Left ventricle myocardium superior (tissue), 1 donor: ENCODE results near the gene CAMKK2. TPM values are rescaled to one million over a fixed set of nuclear protein-coding genes. Genes with fewer than 3 reads are reported as not detected.
"Not testable (repeated sequence)": the region's sequence is repeated elsewhere in the genome, so short reads cannot be mapped to it uniquely, and the experiment has no call there.

Experiments used
- ATAC-seq: fragments of 200-7000 bp; cut with Tn5 transposase; one replicate; pipeline ENCODE4 v1.9.1; 2020; ENCODE audit warnings: mild to moderate bottlenecking, moderate library complexity
- DNase-seq: peaks from one replicate; pipeline ENCODE4 v3.0.0-alpha.2; 2020
- intact Hi-C: fragments of 100-400 bp; cut with micrococcal nuclease; formaldehyde crosslinking; loops from one replicate; pipeline ENCODE4 v1.11.0; 2022
- total RNA-seq: library from RNA; stranded (reverse); fragmentation: NEBNext Ultra II Directional; extraction: Animal tissue kit (Norgen Biotek cat#: 25700); gene quantifications from one replicate; pipeline ENCODE4 v1.2.1, GENCODE V29; 2021
- donor health status: DM: no; HTN: yes; CAD: no; lungs with severe emphysema.

The CAMKK2 gene
- total RNA-seq, 1 donor from 2014 or later: 16.8 TPM

DNA sequence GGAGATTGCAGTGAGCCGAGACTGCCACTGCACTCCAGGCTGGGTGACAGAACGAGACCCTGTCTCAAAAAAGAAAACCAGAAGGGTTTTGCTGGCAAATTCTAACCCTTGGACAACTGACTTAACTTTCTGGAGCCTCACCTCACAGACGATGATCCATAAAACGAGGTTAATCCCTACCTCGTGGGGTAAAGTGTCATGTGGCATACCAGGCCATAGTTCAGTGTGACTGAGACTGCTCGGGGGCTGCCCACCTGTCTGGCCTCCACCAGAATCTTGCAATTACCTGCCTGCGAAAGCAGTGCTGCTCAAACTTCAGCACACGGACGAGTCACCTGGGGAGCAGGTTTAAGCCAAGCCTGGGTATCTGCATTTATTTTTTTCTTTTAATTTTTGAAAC lies 59.7 kb downstream of the CAMKK2 start:
- intact Hi-C loops: no loop called here
- DNase-seq (no peak), ATAC-seq (no peak)

DNA sequence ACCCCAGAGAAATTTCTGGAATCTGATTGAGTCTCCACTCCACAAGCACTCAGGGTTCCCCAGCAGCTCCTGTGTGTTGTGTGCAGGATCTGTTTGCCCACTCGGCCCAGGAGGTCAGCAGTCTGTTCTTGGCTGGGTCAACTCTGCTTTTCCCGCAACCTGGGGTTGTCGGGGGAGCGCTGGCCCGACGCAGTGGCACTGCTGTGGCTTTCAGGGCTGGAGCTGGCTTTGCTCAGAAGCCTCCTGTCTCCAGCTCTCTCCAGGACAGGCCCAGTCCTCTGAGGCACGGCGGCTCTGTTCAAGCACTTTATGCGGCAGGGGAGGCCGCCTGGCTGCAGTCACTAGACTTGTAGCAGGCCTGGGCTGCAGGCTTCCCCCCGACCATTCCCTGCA lies 62.9 kb downstream of the CAMKK2 start:
- intact Hi-C loops: no loop called here
- DNase-seq: no peak
- no peak for ATAC-seq

GRCh38 chr12:121232977-121233627 lies 63.4 kb downstream of the CAMKK2 start:
- intact Hi-C loops: no loop called here
- DNase-seq: no peak
- ATAC-seq: no peak

DNA sequence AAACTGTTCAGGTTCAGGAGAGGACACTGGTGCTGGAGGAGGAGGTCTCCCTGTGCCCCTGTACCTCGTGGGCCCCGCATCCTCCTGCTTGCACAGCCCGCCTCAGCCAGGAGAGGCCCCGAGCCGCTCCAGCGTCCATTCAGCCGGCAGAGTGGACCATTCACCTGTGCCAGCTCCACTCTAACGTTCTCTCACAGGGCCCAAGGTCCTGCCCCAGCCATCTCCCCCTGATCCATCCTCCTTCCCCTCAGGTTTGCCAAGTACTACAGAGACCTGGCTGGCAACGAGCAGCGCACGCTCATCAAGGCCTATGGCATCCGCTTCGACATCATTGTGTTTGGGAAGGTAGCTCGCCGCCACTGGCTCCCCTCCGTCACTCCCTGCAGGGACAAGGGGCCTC lies 64.3 kb downstream of the CAMKK2 start:
- no peak for ATAC-seq
- intact Hi-C loops: no loop called here
- no peak for DNase-seq

DNA sequence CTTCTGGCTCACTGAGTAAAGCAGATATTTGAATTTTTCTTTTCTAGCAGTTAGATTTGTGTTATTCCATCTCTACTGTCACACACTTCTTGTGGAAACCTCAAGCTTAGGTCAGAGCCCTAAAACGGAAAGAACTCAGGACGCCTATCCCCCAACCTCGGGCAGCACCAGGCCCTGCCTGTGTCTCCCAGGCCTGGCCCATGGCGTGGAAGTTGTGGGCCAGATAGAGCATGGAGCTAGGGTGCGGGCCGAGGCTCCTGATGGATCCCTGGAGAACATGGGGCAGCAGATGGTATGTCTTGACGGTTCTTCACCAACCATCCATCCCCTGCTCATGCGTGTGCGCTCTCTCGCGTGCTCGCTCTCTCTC lies 66.0 kb downstream of the CAMKK2 start:
- no peak for ATAC-seq
- intact Hi-C loops: no loop called here
- DNase-seq: no peak

DNA sequence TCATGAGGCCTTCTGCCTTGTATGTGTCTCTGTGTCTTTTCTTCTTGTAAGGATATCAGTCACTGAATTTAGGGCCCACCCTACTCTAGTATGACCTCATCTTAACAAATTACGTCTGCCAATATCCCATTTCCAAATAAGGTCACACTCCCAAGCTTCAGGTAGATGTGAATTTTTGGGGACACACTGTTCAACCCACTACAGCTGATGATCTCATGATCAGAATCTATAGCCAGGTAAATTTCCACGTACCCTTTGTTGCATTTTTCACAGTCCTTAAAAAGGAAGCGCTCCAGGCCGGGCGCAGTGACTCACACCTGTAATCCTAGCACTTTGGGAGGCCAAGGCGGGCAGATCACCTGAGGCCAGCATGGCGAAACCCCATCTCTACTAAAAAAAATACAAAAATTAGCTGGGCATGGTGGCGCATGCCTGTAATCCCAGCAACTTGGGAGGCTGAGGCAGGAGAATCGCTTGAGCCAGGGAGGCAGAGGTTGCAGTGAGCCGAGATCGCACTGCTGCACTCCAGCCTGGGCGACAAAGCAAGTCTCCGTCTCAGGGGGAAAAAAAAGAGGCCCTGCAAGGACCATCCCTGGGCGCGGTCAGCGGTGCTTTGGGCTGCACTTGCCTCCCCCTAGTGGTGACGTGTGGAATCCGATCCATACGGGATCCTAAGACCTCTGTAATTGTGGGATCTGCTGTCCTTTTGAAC lies 66.5 kb downstream of the CAMKK2 start:
- intact Hi-C loops: not testable (repeated sequence)
- peak; percentile 81 for DNase-seq
- ATAC-seq: peak; percentile 85

GRCh38 chr12:121228919-121229665 lies 67.4 kb downstream of the CAMKK2 start:
- no peak for ATAC-seq
- DNase-seq: no peak
- intact Hi-C loops: no loop called here

- no peak for DNase-seq
- ATAC-seq: no peak
- intact Hi-C loops: no loop called here
Observed at GRCh38 chr12:121227294-121227693, 69.2 kb downstream of the CAMKK2 start.

GRCh38 chr12:121226871-121227270 lies 69.6 kb downstream of the CAMKK2 start:
- intact Hi-C loops, ATAC-seq, DNase-seq: not testable (repeated sequence)

- no peak for DNase-seq
- ATAC-seq: no peak
- intact Hi-C loops: no loop called here
Observed at GRCh38 chr12:121226399-121226798, 70.1 kb downstream of the CAMKK2 start.

DNA sequence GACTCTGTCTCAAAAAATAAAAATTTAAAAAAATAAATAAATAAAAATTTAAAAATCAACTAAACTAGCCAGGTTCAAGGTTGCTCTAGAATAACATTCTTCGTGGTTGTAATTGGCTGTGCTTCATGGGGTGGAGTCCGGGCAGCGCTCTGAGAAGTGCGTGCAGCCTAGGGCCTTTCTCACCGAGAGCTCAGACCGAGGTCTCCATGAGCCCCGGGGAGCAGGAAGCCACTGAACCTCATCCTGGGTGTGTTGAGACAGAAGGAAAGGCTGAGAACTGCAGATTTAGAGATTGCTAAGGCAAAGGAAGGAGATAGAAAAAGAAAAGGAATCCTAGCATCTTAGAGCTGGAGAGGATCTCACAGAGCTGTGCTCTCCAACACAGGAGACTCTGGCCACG lies 71.9 kb downstream of the CAMKK2 start:
- ATAC-seq (no peak), DNase-seq (no peak)
- intact Hi-C loops: no loop called here

- intact Hi-C loops: no loop called here
- no peak for ATAC-seq
- DNase-seq: no peak
Observed at GRCh38 chr12:121223292-121224285, 72.9 kb downstream of the CAMKK2 start.

DNA sequence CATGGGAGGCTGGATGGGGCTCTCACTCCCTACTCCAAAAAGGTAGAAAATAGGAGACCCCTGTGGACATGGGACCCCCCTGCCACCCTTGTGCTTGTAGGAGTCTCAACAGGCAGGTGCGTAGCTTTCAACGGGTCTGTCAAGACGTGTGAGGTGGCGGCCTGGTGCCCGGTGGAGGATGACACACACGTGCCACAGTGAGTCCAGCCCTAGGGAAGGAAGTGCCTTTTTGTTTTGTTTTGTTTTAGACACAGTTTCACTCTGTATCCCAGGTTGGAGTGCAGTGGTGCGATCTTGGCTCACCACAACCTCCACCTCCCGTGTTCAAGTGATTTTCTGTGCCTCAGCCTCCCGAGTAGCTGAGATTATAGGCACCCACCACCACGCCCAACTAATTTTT lies 73.7 kb downstream of the CAMKK2 start:
- intact Hi-C loops: no loop called here
- ATAC-seq (no peak), DNase-seq (no peak)

DNA sequence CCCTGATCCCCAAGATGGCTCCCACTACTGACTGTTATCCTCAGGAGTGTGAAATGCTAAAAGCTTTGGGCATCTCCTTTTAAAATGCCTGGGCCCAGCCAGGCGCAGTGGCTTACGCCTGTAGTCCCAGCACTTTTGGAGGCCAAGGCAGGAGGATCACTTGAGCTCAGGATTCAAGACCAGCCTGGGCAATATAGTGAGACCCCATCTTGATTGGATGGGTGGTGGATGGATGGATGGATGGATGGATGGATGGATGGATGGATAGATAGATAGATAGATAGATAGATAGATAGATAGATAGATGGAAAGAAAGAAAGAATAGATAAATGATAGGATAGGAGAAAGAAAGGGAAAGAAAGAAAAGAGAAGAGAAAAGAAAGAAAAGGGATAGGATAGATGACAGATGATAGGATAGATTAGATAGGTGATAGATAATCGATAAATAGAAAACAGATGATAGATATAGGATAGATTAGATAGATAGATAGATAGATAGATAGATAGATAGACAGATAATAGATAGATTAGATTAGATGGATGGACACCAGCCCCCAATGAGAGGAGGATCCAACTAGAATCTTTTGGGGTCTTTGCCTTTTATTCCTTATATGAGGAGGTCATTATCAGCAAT lies 77.0 kb downstream of the CAMKK2 start:
- ATAC-seq (no peak), DNase-seq (no peak)
- intact Hi-C loops: no loop called here

DNA sequence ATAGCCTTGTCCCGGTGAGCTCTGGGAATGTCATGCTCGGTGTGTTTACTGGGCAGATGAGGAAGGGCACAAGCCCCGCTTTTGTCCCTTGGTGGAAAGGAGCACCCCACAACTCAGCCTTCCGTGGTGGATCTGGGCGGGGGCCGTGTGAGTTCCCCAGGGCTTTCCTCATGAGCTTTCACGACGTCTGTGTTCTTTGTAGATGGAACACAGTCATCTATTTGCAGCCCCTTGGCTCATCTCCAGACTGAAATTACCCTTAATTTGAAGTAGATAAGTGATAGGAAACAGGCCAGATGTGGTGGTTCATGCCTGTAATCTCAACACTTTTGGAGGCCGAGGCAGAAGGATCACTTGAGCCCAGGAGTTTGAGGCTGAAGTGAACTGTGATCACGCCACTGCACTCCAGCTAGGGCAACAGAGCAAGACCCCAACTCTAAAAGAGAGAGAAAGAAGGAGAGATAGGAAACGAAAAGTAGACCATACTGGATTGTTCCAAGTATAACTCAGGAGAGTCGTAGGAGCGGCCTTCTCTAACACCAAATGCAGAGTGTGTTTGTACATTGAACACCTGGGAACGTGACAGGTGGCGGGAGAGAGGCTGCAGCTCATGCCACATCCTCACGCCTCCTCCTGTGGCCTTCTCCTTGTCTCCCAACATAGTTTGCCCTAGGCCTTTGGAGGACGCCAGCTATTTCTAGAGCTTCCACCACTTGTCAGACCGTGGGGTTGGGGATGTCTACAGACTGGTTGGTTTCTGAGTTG lies 77.7 kb downstream of the CAMKK2 start:
- ATAC-seq (no peak), DNase-seq (no peak)
- intact Hi-C loops: no loop called here

- no peak for DNase-seq
- ATAC-seq: no peak
- intact Hi-C loops: no loop called here
Observed at GRCh38 chr12:121217761-121218160, 78.7 kb downstream of the CAMKK2 start.

DNA sequence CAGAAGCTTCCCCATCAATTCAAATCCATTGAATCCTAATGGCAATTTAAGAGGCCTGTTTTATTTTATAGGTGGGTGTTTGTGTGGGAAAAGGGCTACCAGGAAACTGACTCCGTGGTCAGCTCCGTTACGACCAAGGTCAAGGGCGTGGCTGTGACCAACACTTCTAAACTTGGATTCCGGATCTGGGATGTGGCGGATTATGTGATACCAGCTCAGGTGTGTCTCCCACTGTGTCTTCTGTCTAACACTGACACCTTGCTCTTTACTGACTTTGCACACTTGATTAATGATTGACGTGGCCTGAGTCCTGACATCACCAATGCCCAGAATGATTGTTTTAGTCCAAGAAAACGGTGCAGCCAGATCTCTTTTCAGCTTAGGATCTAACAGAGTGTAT lies 79.4 kb downstream of the CAMKK2 start:
- intact Hi-C loops: no loop called here
- no peak for ATAC-seq
- DNase-seq: no peak

DNA sequence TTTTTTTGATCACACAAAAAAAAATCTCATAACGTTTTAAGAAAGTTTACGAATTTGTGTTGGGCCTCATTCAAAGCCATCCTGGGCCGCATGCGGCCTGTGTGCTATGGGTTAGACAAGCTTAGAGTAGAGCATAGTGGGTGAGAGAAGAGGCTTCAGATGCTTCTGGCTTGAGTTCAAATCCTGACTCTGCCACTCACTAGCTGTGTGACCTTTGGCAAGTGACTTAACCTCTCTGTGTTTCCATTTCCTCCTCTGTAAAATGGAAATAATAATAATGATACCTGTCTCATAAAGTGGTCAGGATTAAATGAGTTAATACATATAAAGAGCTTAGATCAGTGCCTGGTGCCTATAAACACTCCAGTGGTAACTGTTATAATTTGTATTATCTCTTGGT lies 80.4 kb downstream of the CAMKK2 start:
- no peak for ATAC-seq
- no peak for DNase-seq
- intact Hi-C loops: no loop called here
